ENCODE measurements around the gene TEX12. TPM values are rescaled to one million over a fixed set of nuclear protein-coding genes. Genes with fewer than 3 reads are reported as not detected.
A peak's percentile ranks its signal among the peaks of the same experiment; 100 is the strongest.

TEX12 gene, protein sequence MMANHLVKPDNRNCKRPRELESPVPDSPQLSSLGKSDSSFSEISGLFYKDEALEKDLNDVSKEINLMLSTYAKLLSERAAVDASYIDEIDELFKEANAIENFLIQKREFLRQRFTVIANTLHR
- total RNA-seq (under 1 TPM in 3 of 5 experiments, not detected in 2; 0.46 to 0.86 (median 0.80) TPM), polyA plus RNA-seq (not detected), total RNA-seq (not detected)

GRCh38 chr11:112167145-112167544, at the start of gene TEX12:
TSS of gene TEX12 (plus strand) at chr11:112167372. CDS start at chr11:112169269, 1,897 bp downstream.
- no peaks in the 10 kb centered on the region for H3K36me3 ChIP-seq (ENCODE audit: control insufficient read depth in 2 of 3, insufficient read depth in 3 of 3, low read length in 3 of 3)
- H3K27me3 Mint-ChIP-seq: peaks cover 9 to 35% (median 30%) of the 10 kb centered on the region in 5 donors
- DNase-seq (no peak), ATAC-seq (no peak)
- intact Hi-C loops (cut with micrococcal nuclease): no loop called here
- H3K4me1 Mint-ChIP-seq: peaks cover 0 to 10% (median 6%) of the 10 kb centered on the region in 7 donors
- H3K9me3 Mint-ChIP-seq: peaks cover 0 to 2% (median 0%) of the 10 kb centered on the region in 11 donors
- no peaks in the 10 kb centered on the region for H3K27me3 ChIP-seq (ENCODE audit: control insufficient read depth in 2 of 2, insufficient read depth in 2 of 2, low read length in 2 of 2)
- H3K4me3 ChIP-seq (ENCODE audit: low read length): no peak within 1 kb of the TSS
- ChIA-PET CTCF (no interaction called here), POLR2A (no interaction called here)
- H3K36me3 Mint-ChIP-seq: peaks cover 0 to 12% (median 10%) of the 10 kb centered on the region in 5 donors
- no peak within 1 kb of the TSS for H3K27ac Mint-ChIP-seq
- H3K4me3 Mint-ChIP-seq: no peak within 1 kb of the TSS
- no peaks in the 10 kb centered on the region for H3K4me1 ChIP-seq (ENCODE audit: control insufficient read depth in 2 of 2, insufficient read depth in 2 of 2, low read length in 2 of 2)
- H3K9me3 ChIP-seq (ENCODE audit: control insufficient read depth in 2 of 3, low read length in 3 of 3): no peaks in the 10 kb centered on the region
- no peak within 1 kb of the TSS for H3K27ac ChIP-seq (ENCODE audit: low read depth, low read length)

GRCh38 chr11:112118176-112118575, 49.0 kb upstream of the TEX12 start:
- Histone ChIP-seq H3K27ac (ENCODE audit: low read depth, low read length) (no peak overlapping the region), H3K27me3 (ENCODE audit: control insufficient read depth in 2 of 2, insufficient read depth in 2 of 2, low read length in 2 of 2) (no peaks in the 10 kb centered on the region), H3K4me1 (ENCODE audit: control insufficient read depth in 2 of 2, insufficient read depth in 2 of 2, low read length in 2 of 2) (no peaks in the 10 kb centered on the region), H3K36me3 (ENCODE audit: control insufficient read depth in 2 of 3, insufficient read depth in 3 of 3, low read length in 3 of 3) (no peaks in the 10 kb centered on the region), H3K9me3 (ENCODE audit: control insufficient read depth in 2 of 3, low read length in 3 of 3) (no peaks in the 10 kb centered on the region), H3K4me3 (ENCODE audit: low read length) (no peak overlapping the region)
- Mint-ChIP-seq H3K4me1 (peaks cover 0 to 21% (median 8%) of the 10 kb centered on the region in 7 donors), H3K9me3 (no peaks in the 10 kb centered on the region), H3K36me3 (peaks cover 0 to 14% (median 2%) of the 10 kb centered on the region in 5 donors), H3K27ac (no peak overlapping the region), H3K27me3 (no peaks in the 10 kb centered on the region), H3K4me3 (no peak overlapping the region)
- DNase-seq (no peak), ATAC-seq (no peak)
- POLR2A ChIA-PET: no interaction called here
- CTCF ChIA-PET: no interaction called here
- intact Hi-C loops (cut with micrococcal nuclease): no loop called here

DNA sequence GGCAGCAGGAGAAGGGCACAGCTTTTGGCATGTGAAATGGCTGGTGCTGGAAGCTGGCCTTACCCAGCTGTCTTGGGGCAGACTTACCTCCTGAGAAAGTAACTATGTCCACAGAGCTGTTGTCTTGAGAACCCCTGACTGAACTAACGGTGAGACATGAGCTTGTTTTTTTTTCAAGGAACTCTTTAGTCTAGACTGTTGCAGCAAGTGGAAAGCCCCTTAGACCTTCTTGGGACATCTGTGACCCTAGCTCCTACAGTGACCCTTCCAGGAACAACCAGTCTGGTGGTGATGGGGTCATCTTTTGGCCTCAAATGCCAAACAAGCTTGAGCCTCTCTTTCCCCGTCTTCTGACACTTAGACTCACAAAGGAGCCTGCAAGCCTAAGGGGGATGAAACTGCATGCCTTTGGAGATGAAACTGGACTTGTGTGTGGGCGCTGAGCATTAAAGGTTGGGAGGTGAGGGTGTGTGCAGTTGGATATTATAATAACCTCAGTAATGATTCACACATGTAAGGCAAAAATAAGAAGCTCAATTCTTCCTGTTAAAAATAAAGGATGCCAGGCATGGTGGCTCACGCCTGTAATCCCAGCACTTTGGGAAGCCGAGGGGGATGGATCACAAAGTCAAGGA, 45.1 kb upstream of the TEX12 start:
- H3K27ac Mint-ChIP-seq: peak overlapping the region in 1 of 9 donors; percentile 30
- Histone ChIP-seq H3K27me3 (ENCODE audit: control insufficient read depth in 2 of 2, insufficient read depth in 2 of 2, low read length in 2 of 2) (no peaks in the 10 kb centered on the region), H3K4me3 (ENCODE audit: low read length) (no peak overlapping the region), H3K4me1 (ENCODE audit: control insufficient read depth in 2 of 2, insufficient read depth in 2 of 2, low read length in 2 of 2) (no peaks in the 10 kb centered on the region), H3K9me3 (ENCODE audit: control insufficient read depth in 2 of 3, low read length in 3 of 3) (no peaks in the 10 kb centered on the region), H3K36me3 (ENCODE audit: control insufficient read depth in 2 of 3, insufficient read depth in 3 of 3, low read length in 3 of 3) (no peaks in the 10 kb centered on the region), H3K27ac (ENCODE audit: low read depth, low read length) (no peak overlapping the region)
- H3K9me3 Mint-ChIP-seq: no peaks in the 10 kb centered on the region
- DNase-seq (no peak), ATAC-seq (no peak)
- H3K4me3 Mint-ChIP-seq: no peak overlapping the region
- peaks cover 0 to 14% (median under 1%) of the 10 kb centered on the region in 5 donors for H3K36me3 Mint-ChIP-seq
- CTCF ChIA-PET: interaction anchor here (0.6 to 1.6 kb wide), 3 partner anchors 9 to 1152 kb away, joined by 3 to 5 read pairs (median 5); no protein-coding TSS in a partner anchor
- POLR2A ChIA-PET: interaction anchor here (0.7 kb wide), 1 partner anchor 229 kb away, joined by 3 read pairs; no protein-coding TSS in a partner anchor
- no peaks in the 10 kb centered on the region for H3K27me3 Mint-ChIP-seq
- no peaks in the 10 kb centered on the region for H3K4me1 Mint-ChIP-seq
- intact Hi-C loops (cut with micrococcal nuclease): no loop called here

- DNase-seq (no peak), ATAC-seq (no peak)
- POLR2A ChIA-PET: interaction anchor here (0.7 kb wide), 1 partner anchor 231 kb away, joined by 3 read pairs; no protein-coding TSS in a partner anchor
- CTCF ChIA-PET: no interaction called here
- intact Hi-C loops (cut with micrococcal nuclease): no loop called here
- Mint-ChIP-seq H3K4me3 (no peak overlapping the region), H3K27ac (no peak overlapping the region), H3K4me1 (no peaks in the 10 kb centered on the region), H3K27me3 (no peaks in the 10 kb centered on the region), H3K36me3 (peaks cover 0 to 15% (median 4%) of the 10 kb centered on the region in 5 donors), H3K9me3 (no peaks in the 10 kb centered on the region)
- Histone ChIP-seq H3K9me3 (ENCODE audit: control insufficient read depth in 2 of 3, low read length in 3 of 3) (no peaks in the 10 kb centered on the region), H3K27me3 (ENCODE audit: control insufficient read depth in 2 of 2, insufficient read depth in 2 of 2, low read length in 2 of 2) (no peaks in the 10 kb centered on the region), H3K4me1 (ENCODE audit: control insufficient read depth in 2 of 2, insufficient read depth in 2 of 2, low read length in 2 of 2) (no peaks in the 10 kb centered on the region), H3K36me3 (ENCODE audit: control insufficient read depth in 2 of 3, insufficient read depth in 3 of 3, low read length in 3 of 3) (no peaks in the 10 kb centered on the region), H3K27ac (ENCODE audit: low read depth, low read length) (no peak overlapping the region), H3K4me3 (ENCODE audit: low read length) (no peak overlapping the region)
Observed at GRCh38 chr11:112123129-112123528, 44.0 kb upstream of the TEX12 start.

DNA sequence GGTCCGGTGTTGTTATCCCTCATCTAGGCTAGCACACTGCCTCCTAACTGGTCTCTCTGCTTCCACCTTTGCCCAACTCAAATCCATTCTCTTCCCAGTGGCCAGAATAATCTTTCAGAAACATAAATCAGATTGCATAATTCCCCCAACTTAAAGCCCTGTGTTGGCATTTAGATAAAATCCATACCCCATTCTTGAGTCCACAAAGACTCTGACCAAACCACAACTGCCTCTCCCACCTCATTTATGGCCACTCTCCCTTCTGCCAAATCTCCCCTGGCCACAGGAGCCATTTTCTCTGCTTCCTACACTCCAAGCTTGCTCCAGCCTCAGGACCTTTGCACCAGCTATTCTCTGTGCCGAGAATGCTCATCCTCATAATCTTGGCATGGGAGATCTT, 40.1 kb upstream of the TEX12 start:
- POLR2A ChIA-PET: no interaction called here
- Histone ChIP-seq H3K27me3 (ENCODE audit: control insufficient read depth in 2 of 2, insufficient read depth in 2 of 2, low read length in 2 of 2) (no peaks in the 10 kb centered on the region), H3K4me1 (ENCODE audit: control insufficient read depth in 2 of 2, insufficient read depth in 2 of 2, low read length in 2 of 2) (no peaks in the 10 kb centered on the region), H3K9me3 (ENCODE audit: control insufficient read depth in 2 of 3, low read length in 3 of 3) (no peaks in the 10 kb centered on the region), H3K36me3 (ENCODE audit: control insufficient read depth in 2 of 3, insufficient read depth in 3 of 3, low read length in 3 of 3) (no peaks in the 10 kb centered on the region), H3K4me3 (ENCODE audit: low read length) (no peak overlapping the region), H3K27ac (ENCODE audit: low read depth, low read length) (no peak overlapping the region)
- CTCF ChIA-PET: no interaction called here
- H3K4me3 Mint-ChIP-seq: no peak overlapping the region
- no peak for DNase-seq
- peaks cover 0 to 22% (median 8%) of the 10 kb centered on the region in 5 donors for H3K36me3 Mint-ChIP-seq
- intact Hi-C loops (cut with micrococcal nuclease): no loop called here
- no peak for ATAC-seq
- no peaks in the 10 kb centered on the region for H3K9me3 Mint-ChIP-seq
- H3K27ac Mint-ChIP-seq: no peak overlapping the region
- peaks cover 0 to 9% (median 0%) of the 10 kb centered on the region in 7 donors for H3K4me1 Mint-ChIP-seq
- H3K27me3 Mint-ChIP-seq: no peaks in the 10 kb centered on the region

DNA sequence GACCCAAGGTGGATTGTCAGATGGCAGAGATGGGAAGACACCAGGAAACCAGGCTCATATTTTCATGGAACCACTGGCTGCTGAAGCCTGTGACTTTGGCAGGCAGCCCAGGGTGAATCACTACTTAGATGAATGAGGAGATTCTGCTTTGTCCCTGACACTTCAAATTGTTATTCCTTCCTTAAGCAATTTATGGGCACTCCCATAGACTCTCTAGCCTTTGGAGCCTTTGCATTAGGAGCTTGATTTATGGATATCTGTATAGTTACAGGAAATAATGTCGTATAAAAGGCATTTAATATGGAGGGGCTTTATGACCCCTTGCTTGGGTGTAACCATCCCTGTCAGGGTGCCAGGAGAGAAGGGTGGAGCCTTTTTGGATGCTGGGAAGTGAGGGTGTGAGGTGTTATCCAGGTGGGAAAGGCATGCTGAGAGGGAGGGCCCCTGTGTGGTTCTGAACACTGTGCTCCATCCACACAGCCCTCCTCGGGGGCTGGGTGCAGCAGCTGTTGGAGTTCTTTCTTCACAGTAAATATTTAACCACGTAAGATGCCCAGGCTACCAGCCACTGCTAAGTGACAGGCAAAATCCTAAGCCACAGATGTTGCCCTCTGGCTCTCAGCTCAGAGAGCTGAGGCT, 38.6 kb upstream of the TEX12 start:
- intact Hi-C loops (cut with micrococcal nuclease): no loop called here
- Mint-ChIP-seq H3K4me1 (peaks cover 0 to 9% (median 0%) of the 10 kb centered on the region in 7 donors), H3K27me3 (no peaks in the 10 kb centered on the region), H3K36me3 (peaks cover 0 to 18% (median 8%) of the 10 kb centered on the region in 5 donors), H3K4me3 (no peak overlapping the region), H3K27ac (no peak overlapping the region), H3K9me3 (no peaks in the 10 kb centered on the region)
- Histone ChIP-seq H3K27me3 (ENCODE audit: control insufficient read depth in 2 of 2, insufficient read depth in 2 of 2, low read length in 2 of 2) (no peaks in the 10 kb centered on the region), H3K4me1 (ENCODE audit: control insufficient read depth in 2 of 2, insufficient read depth in 2 of 2, low read length in 2 of 2) (no peaks in the 10 kb centered on the region), H3K27ac (ENCODE audit: low read depth, low read length) (no peak overlapping the region), H3K36me3 (ENCODE audit: control insufficient read depth in 2 of 3, insufficient read depth in 3 of 3, low read length in 3 of 3) (no peaks in the 10 kb centered on the region), H3K9me3 (ENCODE audit: control insufficient read depth in 2 of 3, low read length in 3 of 3) (no peaks in the 10 kb centered on the region), H3K4me3 (ENCODE audit: low read length) (no peak overlapping the region)
- CTCF ChIA-PET: interaction anchor here (1.3 kb wide), 1 partner anchor 19 kb away, joined by 5 read pairs; no protein-coding TSS in a partner anchor
- POLR2A ChIA-PET: no interaction called here
- no peak for DNase-seq
- ATAC-seq: no peak

Data from naive thymus-derived CD4-positive, alpha-beta T cell (primary cell).